ENCODE results near the gene CDC6.

Gene CDC6

GRCh38 chr17:40323391-40324381, 36.0 kb downstream of the CDC6 start:
- DNase-seq, result peak; percentile 83

GRCh38 chr17:40325156-40326013, 37.7 kb downstream of the CDC6 start:
- DNase-seq, result peak; percentile 52

- peak; percentile 73 for DNase-seq
These were observed 38.5 kb downstream of the CDC6 start for GRCh38 chr17:40326014-40326831.

- DNase-seq, result no peak
These were observed 39.1 kb downstream of the CDC6 start for GRCh38 chr17:40326832-40327199.

- DNase-seq, result no peak
These were observed 39.6 kb downstream of the CDC6 start for GRCh38 chr17:40327244-40327729.

- DNase-seq, result no peak
These were observed 40.2 kb downstream of the CDC6 start for GRCh38 chr17:40327735-40328385.

- DNase-seq, result no peak
These were observed 40.7 kb downstream of the CDC6 start for GRCh38 chr17:40328386-40328766.

- no peak for DNase-seq
These were observed 42.4 kb downstream of the CDC6 start for GRCh38 chr17:40329839-40330794.

GRCh38 chr17:40330850-40331470, 43.3 kb downstream of the CDC6 start:
- DNase-seq, result no peak

- no peak for DNase-seq
These were observed 44.3 kb downstream of the CDC6 start for GRCh38 chr17:40331743-40332641.

GRCh38 chr17:40333781-40334448, 46.2 kb downstream of the CDC6 start:
- DNase-seq, result no peak

GRCh38 chr17:40335620-40336019, 47.9 kb downstream of the CDC6 start:
- no peak for DNase-seq

- DNase-seq, result no peak
These were observed 49.7 kb downstream of the CDC6 start for GRCh38 chr17:40337351-40337750.

GRCh38 chr17:40338058-40338457, 50.4 kb downstream of the CDC6 start:
- no peak for DNase-seq

- DNase-seq, result no peak
These were observed 51.4 kb downstream of the CDC6 start for GRCh38 chr17:40338941-40339649.

GRCh38 chr17:40340327-40340726, 52.6 kb downstream of the CDC6 start:
- DNase-seq, result no peak

- DNase-seq, result peak; percentile 90
These were observed 53.5 kb downstream of the CDC6 start for GRCh38 chr17:40340880-40341807.

Measured in central memory CD4-positive, alpha-beta T cell (primary cell).